Mesenchymal stem cell (in vitro differentiated cells and primary cell): ENCODE data around the gene RCHY1.

ENCODE experiments used
- DNase-seq: peaks from one replicate; pipeline ENCODE4 v3.0.0-alpha.2; 2013
- H2AFZ ChIP-seq: one replicate; pipeline ENCODE4 v1.6.1; 2013; ENCODE audit warnings: low read depth, mild to moderate bottlenecking, control low read depth, inconsistent platforms, low read length, moderate library complexity
- H2AK5ac ChIP-seq: 2 replicates; pipeline ENCODE4 v1.6.1; 2013; ENCODE audit warnings: low read length, moderate library complexity, mild to moderate bottlenecking, inconsistent platforms; ENCODE audit not compliant: severe bottlenecking
- H2BK120ac ChIP-seq: one replicate; pipeline ENCODE4 v1.6.1; 2013; ENCODE audit warnings: low read depth, mild to moderate bottlenecking, inconsistent platforms, low read length, moderate library complexity
- H2BK12ac ChIP-seq, 2 experiments: one replicate each; pipeline ENCODE4 v1.6.1; 2013; ENCODE audit warnings: inconsistent platforms in 2 of 2, low read length in 2 of 2, mild to moderate bottlenecking in 2 of 2, moderate library complexity in 2 of 2, control low read depth in 1 of 2
- H2BK15ac ChIP-seq: one replicate; pipeline ENCODE4 v1.6.1; 2013; ENCODE audit warnings: mild to moderate bottlenecking, low read depth, inconsistent platforms; ENCODE audit not compliant: poor library complexity, severe bottlenecking
- H2BK5ac ChIP-seq: 2 replicates; pipeline ENCODE4 v1.6.1; 2013; ENCODE audit warnings: low read depth, mild to moderate bottlenecking, low read length, control low read depth, inconsistent platforms; ENCODE audit not compliant: poor library complexity, severe bottlenecking
- H3K14ac ChIP-seq, 2 experiments: one replicate each; pipeline ENCODE4 v1.6.1; 2013; ENCODE audit warnings: inconsistent platforms in 2 of 2, low read length in 2 of 2, control low read depth in 1 of 2, mild to moderate bottlenecking in 1 of 2, moderate library complexity in 1 of 2
- H3K18ac ChIP-seq, 2 experiments: one replicate each; pipeline ENCODE4 v1.6.1; 2013; ENCODE audit warnings: inconsistent platforms in 2 of 2, low read length in 2 of 2, control low read depth in 1 of 2, low read depth in 1 of 2, mild to moderate bottlenecking in 1 of 2
- H3K23ac ChIP-seq, 2 experiments: one replicate each; pipeline ENCODE4 v1.6.1; 2013; ENCODE audit warnings: inconsistent platforms in 2 of 2, low read length in 2 of 2, mild to moderate bottlenecking in 2 of 2, moderate library complexity in 2 of 2, control low read depth in 1 of 2
- H3K27ac ChIP-seq: 2 replicates; pipeline ENCODE4 v1.5.1; 2013; ENCODE audit warnings: mild to moderate bottlenecking, moderate library complexity, low read length, control low read depth, inconsistent platforms; ENCODE audit not compliant: poor library complexity, severe bottlenecking
- H3K27me3 ChIP-seq, 2 experiments: 2 replicates each; pipeline versions ENCODE4 v1.6.1 to v1.7.0; 2013; ENCODE audit warnings: low read length in 2 of 2, mild to moderate bottlenecking in 2 of 2, moderate library complexity in 2 of 2, control low read depth in 1 of 2, inconsistent platforms in 1 of 2; ENCODE audit not compliant: control insufficient read depth in 1 of 2, insufficient read depth in 1 of 2
- H3K36me3 ChIP-seq, 2 experiments: 2 replicates each; pipeline versions ENCODE4 v1.6.1 to v1.7.0; 2013; ENCODE audit warnings: low read length in 2 of 2, control low read depth in 1 of 2, inconsistent platforms in 1 of 2, low read depth in 1 of 2, mild to moderate bottlenecking in 1 of 2; ENCODE audit not compliant: insufficient read depth in 2 of 2, control insufficient read depth in 1 of 2
- H3K4ac ChIP-seq, 2 experiments: one replicate each; pipeline ENCODE4 v1.6.1; 2013; ENCODE audit warnings: inconsistent platforms in 2 of 2, low read length in 2 of 2, mild to moderate bottlenecking in 2 of 2, moderate library complexity in 2 of 2, control low read depth in 1 of 2, low read depth in 1 of 2
- H3K4me1 ChIP-seq: 2 replicates; pipeline ENCODE4 v1.6.1; 2013; ENCODE audit warnings: low read depth, low read length, control low read depth; ENCODE audit not compliant: control insufficient read depth, insufficient read depth
- H3K4me2 ChIP-seq: 2 replicates; pipeline ENCODE4 v1.6.1; 2013; ENCODE audit warnings: low read length, mild to moderate bottlenecking, inconsistent platforms; ENCODE audit not compliant: poor library complexity, severe bottlenecking
- H3K4me3 ChIP-seq, 2 experiments: 2 replicates each; pipeline versions ENCODE4 v1.5.1 to v1.7.0; 2013; ENCODE audit warnings: low read length in 2 of 2, mild to moderate bottlenecking in 2 of 2, control low read depth in 1 of 2, low read depth in 1 of 2; ENCODE audit not compliant: insufficient read depth in 1 of 2
- H3K79me1 ChIP-seq: replicated peaks from 2 replicates; pipeline ENCODE4 v1.6.1; 2013; ENCODE audit warnings: mild to moderate bottlenecking, control low read depth, low read length, inconsistent platforms; ENCODE audit not compliant: poor library complexity, severe bottlenecking
- H3K9ac ChIP-seq: 2 replicates; pipeline ENCODE4 v1.7.0; 2013; ENCODE audit warnings: mild to moderate bottlenecking, low read length, moderate library complexity
- H3K9me3 ChIP-seq: 2 replicates; pipeline ENCODE4 v1.7.0; 2013; ENCODE audit warnings: mild to moderate bottlenecking, low read length; ENCODE audit not compliant: control insufficient read depth
- H4K8ac ChIP-seq: one replicate; pipeline ENCODE4 v1.6.1; 2013; ENCODE audit warnings: inconsistent platforms, mild to moderate bottlenecking, low read length, moderate library complexity
- H4K91ac ChIP-seq: one replicate; pipeline ENCODE4 v1.6.1; 2013; ENCODE audit warnings: mild to moderate bottlenecking, low read length, inconsistent platforms
- whole genome bisulfite sequencing: methylation state at CpG from one replicate; pipeline ENCODE4 v1.1.7; 2013; ENCODE audit warnings: mixed read lengths; 5-methylcytosine and 5-hydroxymethylcytosine counted together

The RCHY1 gene

DNA sequence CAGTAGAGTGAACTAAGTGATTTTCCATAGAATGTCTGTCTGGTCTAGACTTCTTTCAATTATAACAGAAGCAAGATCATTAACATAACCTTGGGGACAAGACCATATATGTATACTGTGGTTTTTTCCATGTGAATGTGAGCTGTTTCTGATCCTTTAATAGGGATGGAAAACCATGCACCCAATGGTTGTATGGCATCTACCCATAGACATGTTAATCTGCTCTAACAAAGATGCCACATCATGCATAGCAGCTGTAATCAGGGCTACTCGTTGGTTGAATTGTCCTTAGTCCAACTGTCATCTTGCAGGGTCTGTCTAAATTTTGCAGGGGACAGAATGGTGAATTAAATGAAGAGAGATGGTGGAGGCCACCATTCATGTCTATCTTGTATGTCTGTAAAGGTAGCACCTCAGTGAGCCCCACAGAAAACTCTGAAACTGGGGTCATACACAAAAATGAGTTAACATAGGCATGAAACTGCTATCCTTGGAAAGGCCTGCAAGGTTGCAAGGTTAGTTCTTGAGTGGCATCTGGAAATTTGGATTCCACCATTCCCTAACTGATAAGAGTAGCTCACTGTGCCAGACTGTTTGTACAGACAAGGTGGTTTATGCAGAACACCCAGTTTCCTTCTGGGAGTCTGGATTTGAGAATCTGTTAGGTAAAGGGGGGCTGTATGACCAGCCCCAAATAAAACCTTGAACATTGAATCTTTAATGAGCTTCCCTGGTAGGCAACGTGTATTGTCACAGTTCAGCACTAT, 16.5 kb upstream of the RCHY1 start:
- no peak overlapping the region for H3K14ac ChIP-seq
- no peak overlapping the region for H2BK15ac ChIP-seq
- peaks cover 1% of the 10 kb centered on the region for H3K4me1 ChIP-seq
- WGBS: 96% methylated on average over 2 of the region's 2 CpGs
- no peak overlapping the region for H2BK5ac ChIP-seq
- no peak overlapping the region for H2BK120ac ChIP-seq
- H3K23ac ChIP-seq: no peak overlapping the region
- H3K79me1 ChIP-seq: peaks cover 8% of the 10 kb centered on the region
- peaks cover 15% of the 10 kb centered on the region for H3K9me3 ChIP-seq
- H3K18ac ChIP-seq: no peak overlapping the region
- H3K27me3 ChIP-seq: no peaks in the 10 kb centered on the region
- H4K8ac ChIP-seq: no peak overlapping the region
- no peak overlapping the region for H2BK12ac ChIP-seq
- H3K36me3 ChIP-seq: peaks cover 10 to 71% of the 10 kb centered on the region in 2 experiments
- H2AK5ac ChIP-seq: no peak overlapping the region
- no peak overlapping the region for H3K9ac ChIP-seq
- H3K4ac ChIP-seq: no peak overlapping the region
- no peak overlapping the region for H2AFZ ChIP-seq
- no peak overlapping the region for H3K27ac ChIP-seq
- DNase-seq: no peak
- H4K91ac ChIP-seq: no peak overlapping the region
- H3K4me2 ChIP-seq: no peak overlapping the region
- no peak overlapping the region for H3K4me3 ChIP-seq

DNA sequence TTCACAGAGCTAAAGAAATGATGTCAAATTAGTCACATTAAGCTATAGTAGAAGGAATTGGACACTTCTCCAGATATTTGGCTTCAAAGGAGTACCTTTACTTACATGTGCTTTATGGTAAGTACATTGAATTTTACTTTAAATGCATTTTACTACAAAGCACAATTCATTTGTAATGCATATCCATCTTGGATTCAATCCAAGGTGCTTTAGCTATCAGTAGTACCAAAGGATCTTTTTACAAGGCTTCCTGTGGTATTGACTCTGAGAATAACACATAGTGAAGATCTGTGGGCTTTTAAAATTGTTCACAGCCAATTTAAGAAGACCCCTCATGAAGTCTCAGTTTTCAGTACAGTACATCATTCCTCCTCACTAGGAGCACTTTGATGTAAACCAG, 13.3 kb upstream of the RCHY1 start:
- Histone ChIP-seq H3K9me3 (peaks cover 8% of the 10 kb centered on the region), H3K18ac (no peak overlapping the region), H4K91ac (no peak overlapping the region), H3K27ac (no peak overlapping the region), H3K36me3 (peaks cover 12 to 88% of the 10 kb centered on the region in 2 experiments), H3K23ac (no peak overlapping the region), H3K14ac (no peak overlapping the region), H2BK5ac (no peak overlapping the region), H3K27me3 (no peaks in the 10 kb centered on the region), H2AK5ac (no peak overlapping the region), H3K79me1 (peaks cover 14% of the 10 kb centered on the region), H2AFZ (no peak overlapping the region), H2BK120ac (no peak overlapping the region), H4K8ac (no peak overlapping the region), H3K4me3 (no peak overlapping the region), H3K4me1 (peaks cover 1% of the 10 kb centered on the region), H2BK12ac (no peak overlapping the region), H3K4ac (no peak overlapping the region), H3K9ac (no peak overlapping the region), H3K4me2 (no peak overlapping the region), H2BK15ac (no peak overlapping the region)
- DNase-seq: no peak

- H3K79me1 ChIP-seq: peaks cover 12% of the 10 kb centered on the region
- no peak overlapping the region for H2AK5ac ChIP-seq
- no peak overlapping the region for H3K4me2 ChIP-seq
- H3K4me1 ChIP-seq: peaks cover 1% of the 10 kb centered on the region
- DNase-seq: no peak
- no peak overlapping the region for H4K8ac ChIP-seq
- no peak overlapping the region for H2AFZ ChIP-seq
- H3K36me3 ChIP-seq: peaks cover 8 to 82% of the 10 kb centered on the region in 2 experiments
- no peaks in the 10 kb centered on the region for H3K27me3 ChIP-seq
- no peak overlapping the region for H2BK12ac ChIP-seq
- no peak overlapping the region for H3K14ac ChIP-seq
- H2BK120ac ChIP-seq: peak overlapping the region; percentile 19
- no peak overlapping the region for H3K9ac ChIP-seq
- H3K23ac ChIP-seq: no peak overlapping the region
- H3K27ac ChIP-seq: no peak overlapping the region
- H3K4ac ChIP-seq: no peak overlapping the region
- no peak overlapping the region for H3K18ac ChIP-seq
- no peak overlapping the region for H2BK5ac ChIP-seq
- peaks cover 2% of the 10 kb centered on the region for H3K9me3 ChIP-seq
- H2BK15ac ChIP-seq: no peak overlapping the region
- 100% methylated on average over 1 of the region's 1 CpG for WGBS
- no peak overlapping the region for H3K4me3 ChIP-seq
- H4K91ac ChIP-seq: no peak overlapping the region
These were observed 11.7 kb upstream of the RCHY1 start for GRCh38 chr4:75525910-75526309.

DNA sequence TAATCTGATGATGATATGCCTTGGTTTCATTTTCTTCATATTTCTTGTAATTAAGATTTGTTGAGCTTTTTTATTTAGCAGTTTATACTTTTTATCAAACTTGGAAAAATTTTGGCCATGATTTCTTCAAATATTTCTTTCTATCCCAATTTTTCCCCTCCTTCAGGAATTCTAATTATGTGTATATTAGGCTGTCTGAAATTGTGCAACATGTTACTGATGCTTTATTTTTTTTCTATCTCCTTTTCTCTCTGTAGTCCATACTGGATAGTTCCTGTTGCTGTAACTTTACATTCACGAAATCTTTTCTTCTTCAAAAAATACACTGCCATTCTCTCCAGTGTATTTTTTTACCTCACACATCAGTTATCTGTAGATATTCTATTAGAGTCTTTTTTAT, 10.9 kb upstream of the RCHY1 start:
- H3K36me3 ChIP-seq: peaks cover 8 to 81% of the 10 kb centered on the region in 2 experiments
- H3K4ac ChIP-seq: no peak overlapping the region
- H2AK5ac ChIP-seq: no peak overlapping the region
- no peak overlapping the region for H3K27ac ChIP-seq
- no CpG with 5 or more reads among the region's 1 CpG for WGBS
- DNase-seq: no peak
- H2BK5ac ChIP-seq: no peak overlapping the region
- H2BK12ac ChIP-seq: no peak overlapping the region
- H3K9ac ChIP-seq: no peak overlapping the region
- H4K8ac ChIP-seq: no peak overlapping the region
- H3K9me3 ChIP-seq: no peaks in the 10 kb centered on the region
- no peak overlapping the region for H3K23ac ChIP-seq
- H3K14ac ChIP-seq: no peak overlapping the region
- H2BK120ac ChIP-seq: no peak overlapping the region
- no peak overlapping the region for H4K91ac ChIP-seq
- peaks cover 10% of the 10 kb centered on the region for H3K79me1 ChIP-seq
- H3K18ac ChIP-seq: no peak overlapping the region
- H3K4me3 ChIP-seq: no peak overlapping the region
- H3K4me1 ChIP-seq: peaks cover 1% of the 10 kb centered on the region
- H2BK15ac ChIP-seq: no peak overlapping the region
- no peaks in the 10 kb centered on the region for H3K27me3 ChIP-seq
- no peak overlapping the region for H2AFZ ChIP-seq
- no peak overlapping the region for H3K4me2 ChIP-seq
